ENCODE measurements around the gene PTGR1.
"Not testable (repeated sequence)": the region's sequence is repeated elsewhere in the genome, so short reads cannot be mapped to it uniquely, and the experiment has no call there.

The PTGR1 gene

DNA sequence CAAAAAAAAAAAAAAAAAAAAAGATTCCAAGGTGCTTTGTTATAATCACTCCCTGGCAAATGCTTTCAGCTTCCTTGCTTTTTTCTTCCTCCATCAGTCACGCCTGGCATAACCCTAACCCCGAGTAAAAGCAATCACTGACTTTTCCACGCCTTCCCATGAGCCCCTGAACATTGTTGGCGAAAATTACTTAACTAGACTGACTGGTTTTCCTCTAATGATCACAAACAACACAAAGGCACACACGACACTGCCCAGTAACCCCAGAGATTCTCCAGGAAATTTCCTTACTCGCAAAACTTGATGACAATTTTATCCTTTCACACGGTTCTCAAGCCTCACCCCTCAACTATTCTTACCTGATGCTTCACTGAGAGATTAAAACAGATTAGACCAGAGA is 11.4 kb upstream of the PTGR1 start:
- no peak for DNase-seq

DNA sequence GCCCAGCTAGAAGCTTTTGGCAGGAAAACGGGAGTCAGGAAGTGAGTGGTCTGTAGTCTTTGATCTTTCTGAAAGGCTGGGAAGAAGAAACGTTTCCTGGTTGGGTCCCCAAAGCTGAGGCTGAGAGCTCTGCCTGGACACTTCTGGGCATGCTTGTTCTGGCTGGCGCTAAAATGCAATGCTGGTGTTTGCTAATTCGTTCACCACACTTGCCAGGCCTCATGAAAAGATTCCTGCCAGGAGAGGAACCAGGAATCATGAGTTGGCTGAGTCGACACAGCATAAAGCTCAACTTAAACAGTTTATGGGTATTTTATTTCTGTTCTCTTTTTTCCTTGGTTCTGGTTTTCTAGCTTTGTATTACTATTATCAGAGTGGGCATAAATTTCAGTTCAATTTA is 10.7 kb upstream of the PTGR1 start:
- DNase-seq, result no peak

DNA sequence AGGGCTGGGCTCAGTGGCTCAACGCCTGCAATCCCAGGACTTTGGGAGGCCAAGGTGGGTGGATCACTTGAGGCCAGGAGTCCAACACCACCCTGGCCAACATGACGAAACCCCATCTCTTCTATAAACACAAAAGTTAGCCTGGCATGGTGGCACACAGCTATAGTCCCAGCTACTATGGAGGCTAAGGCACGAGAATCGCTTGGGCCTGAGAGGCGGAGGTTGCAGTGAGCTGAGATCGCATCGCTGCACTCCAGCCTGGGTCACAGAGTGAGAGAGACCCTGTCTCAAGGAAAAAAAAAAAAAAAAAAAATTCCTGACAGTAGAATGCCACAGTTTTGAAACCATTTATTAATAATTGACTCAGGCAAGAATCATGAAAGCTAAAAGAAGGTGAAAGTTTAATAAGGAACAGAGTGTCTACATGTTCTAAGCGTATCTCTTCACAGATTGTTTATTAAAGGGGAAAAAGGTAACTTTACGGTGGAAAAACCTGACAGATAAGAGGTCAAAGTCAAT is 5.7 kb upstream of the PTGR1 start:
- DNase-seq, result no peak

DNA sequence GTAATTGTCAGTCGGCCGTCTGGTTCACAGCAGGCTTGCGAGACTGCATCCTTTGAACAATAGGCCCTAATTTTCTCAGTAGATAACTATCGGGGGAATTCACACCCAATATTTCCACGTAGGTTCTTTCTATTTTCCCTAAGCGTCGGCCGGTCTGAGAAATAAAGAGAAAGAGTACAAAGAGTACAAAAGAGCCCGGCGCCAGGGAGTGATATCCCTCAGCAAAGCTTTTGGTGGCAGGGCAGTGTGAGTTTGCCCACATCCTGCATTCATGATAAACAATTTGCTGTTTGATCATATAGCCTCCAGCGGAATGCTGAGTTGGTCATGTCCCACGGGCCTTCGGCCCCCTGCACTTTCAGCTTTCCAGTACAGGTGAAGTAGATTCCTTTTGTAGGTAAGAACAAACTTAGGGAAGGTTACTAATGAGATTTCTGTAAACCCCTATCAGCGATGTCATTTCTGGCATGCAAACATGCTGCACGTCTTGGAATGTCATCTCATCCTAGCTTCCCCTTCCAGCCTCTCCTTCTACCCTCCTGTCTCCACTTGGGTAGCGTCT is 4.7 kb upstream of the PTGR1 start:
- no peak for DNase-seq

DNA sequence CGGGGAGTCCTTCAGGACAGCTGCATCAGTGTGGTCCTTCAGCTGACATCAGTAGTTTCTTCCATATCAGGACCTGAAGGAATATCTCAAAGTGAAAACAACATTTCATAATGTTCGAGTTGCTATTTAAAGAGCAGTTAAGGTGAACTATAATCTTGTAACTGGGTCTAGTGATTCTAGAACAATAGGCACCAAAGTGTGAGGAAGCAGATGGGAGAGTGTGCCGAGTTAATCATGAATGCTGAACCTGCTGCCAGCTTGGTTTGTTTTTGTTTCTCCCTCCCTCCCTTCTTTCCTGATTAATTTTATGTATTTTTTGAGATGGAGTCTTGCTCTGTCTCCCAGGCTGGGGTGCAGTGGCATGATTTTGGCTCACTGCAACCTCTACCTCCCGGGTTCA is 3.6 kb upstream of the PTGR1 start:
- DNase-seq, result no peak

DNA sequence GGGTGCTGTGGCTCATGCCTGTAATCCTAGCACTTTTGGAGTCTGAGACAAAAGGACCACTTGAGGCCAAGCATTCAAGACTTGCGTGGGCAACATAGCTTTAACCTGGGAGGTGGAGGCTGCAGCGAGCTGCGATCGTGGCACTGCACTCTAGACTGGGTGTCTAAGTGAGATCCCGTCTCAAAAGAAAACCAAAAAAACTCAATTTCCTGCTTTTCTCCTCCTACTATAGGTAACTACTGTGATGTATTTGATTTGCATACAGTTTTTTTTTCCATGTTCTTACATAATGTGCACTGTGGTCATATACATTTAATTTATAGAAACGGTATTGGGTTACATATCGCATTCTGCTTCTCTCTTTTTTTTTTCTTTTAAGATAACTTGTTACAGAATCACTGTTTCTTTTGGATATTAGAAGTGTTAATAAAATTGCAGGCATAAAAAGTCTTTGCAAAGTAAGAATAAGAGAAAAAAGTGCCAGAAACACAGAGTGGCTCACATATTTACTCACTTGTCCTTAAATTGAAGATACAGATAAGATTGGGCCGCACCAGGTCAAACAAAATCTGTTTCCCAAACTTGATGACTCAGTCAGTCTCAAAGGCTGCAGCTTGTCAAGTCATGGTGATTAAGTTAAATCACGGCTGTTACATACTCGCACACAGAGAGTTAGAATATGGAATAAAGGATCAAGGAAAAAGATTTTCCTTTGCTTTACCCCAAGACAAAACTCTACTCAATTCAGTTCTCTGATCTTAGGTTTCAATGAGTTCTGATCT is 2.0 kb upstream of the PTGR1 start:
- DNase-seq, result no peak

DNA sequence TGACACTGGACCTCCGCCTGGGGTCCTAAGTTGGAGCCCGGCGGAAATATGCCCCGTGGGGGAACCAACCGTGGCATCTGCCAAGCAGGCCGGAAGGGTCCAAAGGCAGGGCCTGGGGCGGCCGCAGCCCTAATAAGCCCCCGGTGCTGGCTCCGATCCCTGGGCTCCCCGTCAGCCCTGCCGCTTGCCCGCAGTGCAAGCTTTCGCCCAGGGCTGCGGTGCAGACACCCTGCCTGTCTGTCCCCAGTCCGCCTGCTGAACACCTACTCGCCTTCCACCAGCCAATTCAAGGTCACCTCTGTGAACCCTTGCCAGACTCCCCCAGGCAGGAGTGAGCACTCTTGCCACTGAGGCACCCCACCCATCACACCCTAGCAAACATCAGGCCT is 502 bp upstream of the PTGR1 start:
- DNase-seq, result no peak

DNA sequence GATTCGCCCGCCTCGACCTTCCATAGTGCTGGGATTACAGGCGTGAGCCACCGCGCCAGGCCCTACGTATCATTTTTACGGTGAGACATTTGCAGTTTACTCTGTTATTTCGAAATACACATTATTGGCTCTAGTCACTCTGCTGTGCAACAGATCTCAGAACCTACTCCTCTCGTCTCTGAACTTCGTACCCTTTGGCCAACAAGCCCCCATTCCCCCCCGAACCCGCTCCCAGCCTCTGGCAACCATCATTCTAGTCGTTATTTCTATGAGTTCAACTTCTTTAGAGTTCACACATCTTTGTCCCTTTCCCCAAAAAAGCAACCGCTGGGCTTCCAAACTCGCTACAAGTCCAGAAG is 735 bp downstream of the PTGR1 start:
- DNase-seq, result no peak

DNA sequence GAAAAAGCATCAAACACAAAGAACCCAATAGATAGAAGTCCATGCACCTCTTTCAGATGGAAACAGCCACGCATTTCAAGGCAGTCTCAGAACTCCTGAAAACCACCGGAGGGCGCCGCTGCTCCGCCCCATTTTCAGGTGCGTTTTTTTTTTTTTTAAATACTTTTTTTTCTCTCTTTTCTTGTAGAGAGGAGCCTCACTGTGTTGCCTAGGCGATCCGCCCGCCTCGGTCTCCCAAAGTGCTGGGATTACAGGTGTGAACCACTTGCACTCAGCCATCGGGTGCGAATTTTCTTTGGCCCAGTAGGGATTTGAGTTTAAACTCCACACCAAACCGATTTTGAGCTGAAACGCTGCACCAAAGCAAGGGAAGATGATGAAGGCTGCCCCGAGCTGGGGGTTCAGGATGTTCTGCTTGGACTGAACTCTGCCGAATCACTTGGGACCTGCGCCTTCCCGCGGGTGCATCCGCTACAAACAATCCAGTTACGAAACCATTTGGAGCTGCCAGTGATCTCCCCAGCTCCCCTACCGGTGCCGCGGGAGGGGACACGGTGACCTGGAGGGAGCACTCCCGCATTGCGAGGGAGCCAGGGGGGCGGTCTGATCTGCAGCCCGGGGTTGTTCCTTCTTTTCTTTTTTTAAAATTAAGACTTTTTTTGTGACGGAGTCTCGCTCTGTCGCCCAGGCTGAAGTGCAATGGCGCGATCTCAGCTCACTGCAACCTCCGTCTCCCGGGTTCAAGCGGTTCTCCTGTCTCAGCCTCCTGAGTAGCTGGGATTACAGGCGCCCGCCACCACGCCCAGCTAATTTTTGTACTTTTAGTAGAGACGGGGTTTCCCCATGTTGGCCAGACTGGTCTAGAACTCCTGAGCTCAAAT is 1.4 kb downstream of the PTGR1 start:
- DNase-seq, result no peak

DNA sequence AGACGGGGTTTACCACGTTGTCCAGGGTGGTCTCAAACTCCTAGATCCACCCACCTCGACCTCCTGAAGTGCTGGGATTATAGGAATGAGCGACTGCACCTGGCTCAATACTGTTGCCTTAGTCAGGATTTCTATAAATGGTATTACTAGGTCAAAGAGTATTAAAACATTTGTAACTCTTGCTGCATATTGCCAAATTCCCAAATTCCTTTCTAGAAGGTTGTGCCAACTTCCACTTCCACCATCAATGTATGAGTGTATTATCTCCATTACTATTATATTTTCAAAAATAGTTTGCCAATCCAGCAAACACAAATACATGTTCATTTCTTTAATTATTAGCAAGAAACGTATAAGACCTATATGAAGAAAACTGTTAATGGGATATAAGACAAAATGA is 10.6 kb downstream of the PTGR1 start:
- DNase-seq, result no peak

DNA sequence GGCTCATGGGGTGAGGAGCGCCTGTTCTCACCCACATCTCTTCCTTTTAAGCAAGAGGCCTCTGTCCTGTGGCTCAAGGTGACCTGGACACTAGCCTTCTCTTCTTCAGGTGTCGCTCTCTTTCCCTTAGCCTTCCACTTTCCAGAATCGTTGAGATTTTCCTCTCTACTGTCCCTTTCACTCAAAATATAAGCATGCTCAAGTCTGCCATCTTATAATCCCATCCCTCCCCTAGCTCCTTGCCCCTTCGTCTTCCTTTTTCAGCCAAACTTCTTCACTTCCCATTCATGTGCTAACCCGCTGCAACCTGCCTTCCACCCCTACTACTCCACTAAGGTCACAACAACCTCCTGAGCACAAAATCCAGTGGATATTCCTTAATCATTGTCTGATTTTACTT is 13.1 kb downstream of the PTGR1 start:
- no peak for DNase-seq

DNA sequence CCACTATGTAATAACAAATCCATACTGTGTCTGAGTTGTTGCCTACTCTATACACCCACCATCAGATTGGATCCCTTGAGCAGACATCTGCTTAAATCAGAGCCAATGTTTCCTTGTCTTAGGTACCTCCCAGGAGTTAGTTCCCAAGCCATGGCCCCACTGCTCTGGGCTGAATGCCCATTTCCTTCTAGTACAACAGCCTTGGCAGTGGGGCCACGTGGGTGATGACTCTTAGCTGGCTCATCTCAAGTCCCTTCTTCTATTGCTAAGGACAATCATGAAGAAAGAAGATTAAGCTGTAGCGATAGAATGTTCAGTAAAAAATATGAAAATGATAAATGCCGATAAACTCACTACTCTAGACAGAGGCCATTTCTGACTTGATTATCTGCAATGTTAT is 16.6 kb downstream of the PTGR1 start:
- DNase-seq, result no peak

DNA sequence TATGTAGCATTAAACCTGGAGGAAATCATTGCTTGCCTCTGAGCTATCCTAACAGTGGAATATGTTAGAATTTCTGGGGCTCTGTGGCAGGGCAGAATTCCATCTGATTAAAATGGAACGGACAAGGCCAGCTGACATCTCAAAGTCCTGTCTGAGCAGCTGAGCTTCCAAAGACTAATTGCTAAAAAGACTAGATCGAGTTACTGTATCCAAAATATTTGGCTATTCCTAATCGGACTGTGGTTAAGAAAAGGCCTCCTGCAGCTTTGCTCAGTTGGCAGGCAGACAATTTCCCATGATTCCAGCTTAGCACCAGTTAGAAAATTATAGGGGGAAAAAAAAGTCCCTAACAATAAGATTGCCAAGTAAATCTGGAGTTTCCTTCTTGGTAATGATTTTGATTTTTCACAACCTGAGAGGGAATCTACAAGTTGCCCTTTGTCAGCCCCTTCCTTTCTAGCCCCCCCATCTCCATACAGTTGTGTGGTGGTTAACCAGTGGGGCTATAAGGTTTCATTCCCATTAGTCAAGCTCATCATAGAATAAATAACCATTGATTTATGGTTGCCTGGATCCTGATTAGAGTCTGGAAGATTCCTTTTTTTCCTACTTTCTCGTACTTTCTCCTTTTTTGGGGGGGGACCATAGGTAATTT is 26.4 kb downstream of the PTGR1 start:
- peak; percentile 65 for DNase-seq

DNA sequence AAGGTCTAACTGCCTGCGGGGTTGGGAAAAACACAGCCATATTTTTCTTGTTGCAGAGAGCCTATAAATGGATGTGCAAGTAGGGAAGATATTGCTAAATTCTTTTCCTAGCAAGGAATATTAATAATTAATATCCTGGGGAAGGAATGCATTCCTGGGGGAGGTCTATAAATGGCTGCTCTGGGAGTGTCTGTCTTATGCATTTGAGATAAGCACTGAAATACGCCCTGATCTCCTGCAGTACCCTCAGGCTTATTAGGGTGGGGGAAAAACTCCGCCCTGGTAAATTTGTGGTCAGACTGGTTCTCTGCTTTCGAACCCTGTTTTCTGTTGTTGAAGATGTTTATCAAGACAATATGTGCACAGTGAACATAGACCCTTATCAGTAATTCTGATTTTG is 31.3 kb downstream of the PTGR1 start:
- DNase-seq, result not testable (repeated sequence)

DNA sequence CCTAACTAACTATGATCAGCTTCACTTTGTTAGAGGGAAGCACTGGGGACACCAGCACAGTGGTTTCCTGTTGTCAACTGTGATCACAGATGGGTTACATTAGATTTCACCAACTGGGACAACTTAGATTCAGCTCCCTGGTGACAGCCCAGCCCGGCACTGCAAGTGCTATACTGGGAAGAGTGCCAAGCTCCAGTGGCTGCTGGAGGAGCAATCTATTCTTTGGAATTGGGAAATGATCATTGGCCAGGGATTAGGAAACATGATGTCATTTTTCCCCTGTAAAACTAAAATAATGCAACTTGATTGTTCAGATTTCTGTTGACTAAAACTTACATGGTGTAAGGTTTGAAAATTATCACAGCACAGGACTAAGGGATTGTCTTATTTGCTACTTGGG is 33.2 kb downstream of the PTGR1 start:
- no peak for DNase-seq

DNA sequence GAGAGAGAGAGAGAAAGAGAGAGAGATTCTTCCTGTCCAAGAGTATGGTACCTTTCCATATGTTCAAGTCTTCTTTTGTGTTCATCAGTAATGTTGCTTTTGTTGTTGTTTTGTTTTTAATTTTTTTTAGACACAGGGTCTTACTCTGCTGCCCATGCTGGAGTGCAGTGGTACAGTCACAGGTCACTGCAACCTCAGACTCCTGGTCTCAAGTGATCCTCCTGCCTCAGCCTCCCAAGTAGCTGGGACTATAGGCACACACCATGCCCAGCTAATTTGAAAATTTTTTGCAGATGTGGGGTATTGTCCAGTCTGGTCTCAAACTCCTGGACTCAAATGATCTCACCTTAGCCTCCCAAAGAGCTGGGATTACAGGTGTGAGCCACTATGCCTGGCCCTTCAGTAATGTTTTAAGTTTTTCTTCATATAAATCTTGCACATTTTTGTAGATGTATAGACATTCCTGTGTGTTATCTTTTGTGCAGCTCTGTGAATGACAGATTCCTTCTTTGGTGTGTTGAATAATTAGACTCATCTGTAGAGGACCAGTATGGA is 38.2 kb downstream of the PTGR1 start:
- no peak for DNase-seq

DNA sequence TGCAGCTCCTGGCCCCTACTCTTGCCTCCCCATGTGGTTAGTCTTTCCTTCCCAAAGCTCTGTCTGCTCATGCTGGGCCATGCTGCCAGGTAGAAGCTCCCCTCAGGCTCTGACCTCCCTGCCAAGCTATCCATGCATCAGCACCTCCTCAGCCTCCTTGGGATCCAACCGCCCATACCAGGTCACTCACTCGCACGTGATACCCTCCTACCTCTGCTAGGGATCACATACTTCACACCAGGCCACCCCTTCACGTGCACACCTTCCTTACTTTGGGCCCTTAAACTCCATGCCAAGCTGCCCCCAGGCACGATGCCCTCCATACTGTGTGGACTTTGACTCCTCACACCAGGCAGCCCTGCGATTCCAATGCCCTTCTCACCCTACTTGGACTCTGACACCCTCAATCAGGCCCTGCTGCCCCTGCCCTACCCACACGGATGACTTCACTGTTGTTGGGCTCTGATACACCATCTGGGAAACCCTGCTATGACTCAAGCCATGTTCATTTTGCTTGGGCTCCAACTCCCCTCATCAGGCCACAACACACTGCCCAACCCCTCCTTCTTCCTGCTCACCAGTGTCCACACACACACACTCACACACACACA is 40.3 kb downstream of the PTGR1 start:
- no peak for DNase-seq

DNA sequence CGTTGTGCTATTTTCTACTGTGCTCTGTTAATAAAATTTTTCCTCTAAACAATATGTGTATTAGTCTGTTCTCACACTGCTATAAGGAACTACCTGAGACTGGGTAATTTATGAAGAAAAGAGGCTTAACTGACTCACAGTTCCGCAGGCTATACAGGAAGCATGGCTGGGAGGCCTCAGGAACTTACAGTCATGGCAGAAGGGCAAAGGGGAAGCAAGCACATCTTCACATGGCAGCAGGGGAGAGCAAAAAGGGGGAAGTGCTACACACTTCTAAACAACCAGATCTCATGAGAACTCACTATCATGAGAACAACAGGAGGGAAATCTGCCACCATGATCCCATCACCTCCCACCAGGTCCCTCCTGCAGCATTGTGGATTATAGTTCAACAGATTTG is 44.0 kb downstream of the PTGR1 start:
- DNase-seq, result not testable (repeated sequence)

DNA sequence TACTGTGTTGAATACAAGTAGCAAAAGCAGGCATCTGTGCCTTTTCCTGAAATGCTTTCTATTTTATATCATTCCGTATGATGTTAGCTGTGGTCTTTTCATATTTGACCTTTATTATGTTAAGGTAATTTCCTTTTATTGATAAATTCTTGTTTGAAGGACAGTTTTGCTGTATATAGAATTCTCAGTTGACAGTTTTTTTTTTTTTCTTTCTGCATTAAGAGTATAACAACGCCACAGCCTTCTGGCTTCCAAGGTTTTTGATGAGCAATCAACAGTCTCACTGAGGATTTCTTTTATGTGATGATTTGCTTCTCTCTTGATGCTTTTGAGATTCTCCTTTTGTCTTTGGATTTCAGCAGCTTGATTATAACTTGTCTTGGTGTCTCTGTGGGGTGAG is 50.8 kb downstream of the PTGR1 start:
- no peak for DNase-seq

DNA sequence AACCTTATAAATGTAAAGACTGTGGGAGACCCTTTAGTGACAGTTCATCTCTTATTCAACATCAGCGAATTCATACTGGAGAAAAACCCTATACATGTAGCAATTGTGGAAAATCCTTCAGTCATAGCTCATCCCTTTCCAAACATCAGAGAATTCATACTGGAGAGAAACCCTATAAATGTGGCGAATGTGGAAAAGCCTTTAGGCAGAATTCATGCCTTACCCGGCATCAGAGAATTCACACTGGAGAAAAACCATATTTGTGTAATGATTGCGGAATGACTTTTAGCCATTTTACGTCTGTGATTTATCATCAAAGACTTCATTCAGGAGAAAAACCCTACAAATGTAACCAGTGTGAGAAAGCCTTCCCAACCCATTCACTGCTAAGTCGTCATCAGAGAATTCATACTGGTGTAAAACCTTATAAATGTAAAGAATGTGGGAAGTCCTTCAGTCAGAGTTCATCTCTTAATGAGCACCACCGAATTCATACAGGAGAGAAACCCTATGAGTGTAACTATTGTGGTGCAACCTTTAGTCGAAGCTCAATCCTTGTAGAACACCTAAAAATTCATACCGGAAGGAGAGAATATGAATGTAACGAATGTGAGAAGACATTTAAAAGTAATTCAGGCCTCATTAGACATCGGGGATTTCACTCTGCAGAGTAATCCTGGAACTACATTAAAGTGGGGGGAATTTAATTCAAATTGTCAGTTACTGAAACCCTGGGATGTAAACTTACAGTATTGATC is 56.8 kb downstream of the PTGR1 start:
- no peak for DNase-seq

DNA sequence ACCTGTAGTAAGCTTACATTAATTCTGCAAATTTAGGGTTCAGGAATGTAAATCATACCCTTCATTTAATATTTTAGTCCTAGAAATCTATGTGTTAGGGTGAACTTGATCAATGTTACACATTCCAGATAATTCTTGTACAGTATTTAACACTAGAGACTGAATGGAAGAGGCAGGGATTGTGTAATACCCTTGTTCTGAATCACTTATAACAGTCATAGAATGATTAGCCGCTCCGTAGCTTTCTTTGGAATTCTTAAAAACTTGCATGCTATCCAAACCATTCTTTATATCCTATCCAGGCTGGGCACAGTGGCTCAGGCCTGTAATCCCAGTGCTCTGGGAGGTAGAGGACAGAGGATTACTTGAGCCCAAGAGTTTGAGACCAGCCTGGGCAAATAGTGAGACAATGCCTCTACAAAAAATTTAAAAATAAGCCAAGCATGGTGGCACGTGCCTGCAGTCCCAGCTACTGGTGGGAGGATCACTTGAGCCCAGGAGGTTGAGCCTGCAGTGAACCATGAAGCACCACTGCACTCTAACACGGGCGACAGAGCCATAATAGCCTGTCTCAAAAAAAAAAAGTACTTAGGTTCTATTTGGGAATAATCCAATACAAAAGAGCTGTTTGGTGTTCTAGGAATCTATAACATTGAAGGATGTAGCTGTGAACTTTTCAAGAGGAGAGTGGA is 66.2 kb downstream of the PTGR1 start:
- DNase-seq, result no peak

Measured in DMS 273 treated with DMSO at 0.1 percent for 48 hours (cell line).